A549 (cell line): ENCODE data around the gene ZNF384. TPM values are rescaled to one million over a fixed set of nuclear protein-coding genes. Genes with fewer than 3 reads are reported as not detected.

ENCODE experiments used
- ATOH8 ChIP-seq: fragments of 250-450 bp; sonication (Bioruptor Pico); IDR thresholded peaks from 2 replicates; pipeline ENCODE4 v1.5.0; 2020; ENCODE audit warnings: low read depth, mild to moderate bottlenecking, moderate library complexity
- BHLHE40 ChIP-seq: IDR thresholded peaks from 2 replicates; pipeline ENCODE4 v1.6.1; 2012; ENCODE audit warnings: low read depth, low read length, inconsistent platforms
- CBX2 ChIP-seq: fragments of 200-600 bp; sonication (generic); IDR thresholded peaks from 2 replicates; pipeline ENCODE4 v1.6.1; 2016; ENCODE audit warnings: low read depth, mild to moderate bottlenecking, borderline replicate concordance
- CHD2 ChIP-seq: fragments of 150-350 bp; IDR thresholded peaks from 2 replicates; pipeline ENCODE4 v1.6.1; 2014; ENCODE audit warnings: low read length; ENCODE audit not compliant: partially characterized antibody
- CHD4 ChIP-seq: fragments of 200-600 bp; sonication (generic); IDR thresholded peaks from 2 replicates; pipeline ENCODE4 v1.6.1; 2016; ENCODE audit warnings: antibody characterized with exemption, mild to moderate bottlenecking, borderline replicate concordance
- EHMT2 ChIP-seq: fragments of 200-600 bp; sonication (generic); IDR thresholded peaks from 2 replicates; pipeline ENCODE4 v1.6.1; 2016; ENCODE audit warnings: antibody characterized with exemption, low read depth, mild to moderate bottlenecking, moderate library complexity
- EP300 ChIP-seq, 2 experiments: fragments of >200 bp; sonication (Bioruptor Twin); formaldehyde crosslinking; IDR thresholded peaks; 2 replicates in 1 of 2; 3 replicates in 1 of 2; pipeline ENCODE4 v1.6.1; 2016 to 2017
- FOSB ChIP-seq: fragments of 250-450 bp; sonication (Bioruptor Pico); IDR thresholded peaks from 2 replicates; pipeline ENCODE4 v1.5.0; 2020; ENCODE audit warnings: mild to moderate bottlenecking, moderate library complexity
- HDAC2 ChIP-seq: fragments of 200-600 bp; sonication (generic); IDR thresholded peaks from 2 replicates; pipeline ENCODE4 v1.6.1; 2016
- HOXB5 ChIP-seq: fragments of 250-450 bp; sonication (Bioruptor Pico); IDR thresholded peaks from 2 replicates; pipeline ENCODE4 v1.5.0; 2020; ENCODE audit warnings: mild to moderate bottlenecking, moderate library complexity
- JUN ChIP-seq, 2 experiments: fragments of >200 bp; sonication (Bioruptor Twin); formaldehyde crosslinking; IDR thresholded peaks; 2 replicates in 1 of 2; 3 replicates in 1 of 2; pipeline ENCODE4 v1.6.1; 2016 to 2017
- JUNB ChIP-seq: fragments of >200 bp; sonication (Bioruptor Twin); formaldehyde crosslinking; IDR thresholded peaks from 2 replicates; pipeline ENCODE4 v1.6.1; 2016
- MAFK ChIP-seq: fragments of 450-650 bp; IDR thresholded peaks from 2 replicates; pipeline ENCODE4 v1.6.1; 2014; ENCODE audit not compliant: partially characterized antibody
- MAZ ChIP-seq: fragments of 150-350 bp; IDR thresholded peaks from 2 replicates; pipeline ENCODE4 v1.6.1; 2014; ENCODE audit warnings: antibody characterized with exemption, low read depth, low read length, borderline replicate concordance
- NPAS2 ChIP-seq: fragments of 250-450 bp; sonication (Bioruptor Pico); IDR thresholded peaks from 2 replicates; pipeline ENCODE4 v1.8.0; 2022; ENCODE audit warnings: mild to moderate bottlenecking, moderate library complexity, borderline replicate concordance
- POLR2A ChIP-seq: IDR thresholded peaks from 2 replicates; pipeline ENCODE4 v1.6.1; 2012; ENCODE audit warnings: mild to moderate bottlenecking, low read length
- RAD21 ChIP-seq, 2 experiments: fragments of >200 bp in 1 of 2; sonication (Bioruptor Twin) in 1 of 2; formaldehyde crosslinking in 1 of 2; IDR thresholded peaks in 1 of 2; conservative IDR thresholded peaks in 1 of 2; 2 replicates in 1 of 2; 3 replicates in 1 of 2; pipeline ENCODE4 v1.6.1; 2012 to 2018; ENCODE audit warnings: inconsistent platforms in 1 of 2
- RFX5 ChIP-seq: fragments of 450-650 bp; IDR thresholded peaks from 2 replicates; pipeline ENCODE4 v1.7.1; 2014; ENCODE audit warnings: antibody characterized with exemption, mild to moderate bottlenecking, moderate library complexity
- TP53 ChIP-seq: fragments of 250-450 bp; sonication (Bioruptor Pico); IDR thresholded peaks from 2 replicates; pipeline ENCODE4 v1.5.0; 2021; ENCODE audit warnings: mild to moderate bottlenecking, moderate library complexity
- ZC3H11A ChIP-seq: fragments of 450-650 bp; IDR thresholded peaks from 2 replicates; pipeline ENCODE4 v1.6.1; 2014; ENCODE audit warnings: antibody characterized with exemption, mild to moderate bottlenecking
- ZFP36 ChIP-seq: fragments of 450-650 bp; IDR thresholded peaks from 2 replicates; pipeline ENCODE4 v1.6.1; 2014; ENCODE audit warnings: borderline replicate concordance; ENCODE audit not compliant: partially characterized antibody
- polyA plus RNA-seq, 4 experiments: library from polyadenylated mRNA; depleted of rRNA in 3 of 4; stranded (reverse); fragments of >200 nt; fragmentation: RNase III in 1 of 4; extraction: RNeasy Plus Mini Kit Qiagen cat#74134 plus additional on column Dnase treatment in 1 of 4; gene quantifications; 2 replicates in 3 of 4; 3 replicates in 1 of 4; pipeline ENCODE4 v1.2.3, GENCODE V29; 2011 to 2017
- TF ChIP-seq, protein P1 (sequence below): fragments of 150-350 bp; IDR thresholded peaks from 2 replicates; pipeline ENCODE4 v1.6.1; 2014; ENCODE audit warnings: low read depth, mild to moderate bottlenecking, low read length
- TF ChIP-seq, protein P2 (sequence below): fragments of >200 bp; sonication (Bioruptor Twin); formaldehyde crosslinking; IDR thresholded peaks from 3 replicates; pipeline ENCODE4 v1.6.1; 2016
- TF ChIP-seq, protein P3 (sequence below): IDR thresholded peaks from 2 replicates; pipeline ENCODE4 v1.6.1; 2012
- TF ChIP-seq, protein P4 (sequence below): fragments of >200 bp; sonication (Bioruptor Twin); formaldehyde crosslinking; IDR thresholded peaks from 2 replicates; pipeline ENCODE4 v1.6.1; 2016
- TF ChIP-seq, protein P5 (sequence below): IDR thresholded peaks from 2 replicates; pipeline ENCODE4 v1.6.1; 2012

The ZNF384 gene
- polyA plus RNA-seq, 2 of the 4 experiments (the other 2 are of a cell fraction) = 59.6 to 79.8 TPM

- TF ChIP-seq CHD2 (peak; percentile 77), TP53 (CRISPR knock-in tag) (peak; percentile 82; the same call in 1 of the 2 replicates), CHD4 (no peak), ATOH8 (CRISPR knock-in tag) (no peak), MAFK (peak; percentile 24), ZFP36 (no peak), HOXB5 (CRISPR knock-in tag) (no peak), JUN (IDR thresholded peaks at IDR 0.05) (peak; percentile 77 to 94), EP300 (IDR thresholded peaks at IDR 0.05) (no peak), EHMT2 (no peak), HDAC2 (no peak), BHLHE40 (no peak), RFX5 (no peak), POLR2A (peak; percentile 59), RAD21 (conservative IDR thresholded peaks at IDR 0.05 in 1 of 2, IDR thresholded peaks at IDR 0.05 in 1 of 2) (0 out of 5 replicates have a peak, but pooled peaks of 1 of the 2 experiments have one; percentile 13), MAZ (peak; percentile 96), JUNB (no peak), CBX2 (no peak), NPAS2 (no peak), ZC3H11A (no peak), FOSB (CRISPR knock-in tag) (no peak)
- TF ChIP-seq, protein P1, sequence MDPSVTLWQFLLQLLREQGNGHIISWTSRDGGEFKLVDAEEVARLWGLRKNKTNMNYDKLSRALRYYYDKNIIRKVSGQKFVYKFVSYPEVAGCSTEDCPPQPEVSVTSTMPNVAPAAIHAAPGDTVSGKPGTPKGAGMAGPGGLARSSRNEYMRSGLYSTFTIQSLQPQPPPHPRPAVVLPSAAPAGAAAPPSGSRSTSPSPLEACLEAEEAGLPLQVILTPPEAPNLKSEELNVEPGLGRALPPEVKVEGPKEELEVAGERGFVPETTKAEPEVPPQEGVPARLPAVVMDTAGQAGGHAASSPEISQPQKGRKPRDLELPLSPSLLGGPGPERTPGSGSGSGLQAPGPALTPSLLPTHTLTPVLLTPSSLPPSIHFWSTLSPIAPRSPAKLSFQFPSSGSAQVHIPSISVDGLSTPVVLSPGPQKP = no peak
- TF ChIP-seq, protein P2, sequence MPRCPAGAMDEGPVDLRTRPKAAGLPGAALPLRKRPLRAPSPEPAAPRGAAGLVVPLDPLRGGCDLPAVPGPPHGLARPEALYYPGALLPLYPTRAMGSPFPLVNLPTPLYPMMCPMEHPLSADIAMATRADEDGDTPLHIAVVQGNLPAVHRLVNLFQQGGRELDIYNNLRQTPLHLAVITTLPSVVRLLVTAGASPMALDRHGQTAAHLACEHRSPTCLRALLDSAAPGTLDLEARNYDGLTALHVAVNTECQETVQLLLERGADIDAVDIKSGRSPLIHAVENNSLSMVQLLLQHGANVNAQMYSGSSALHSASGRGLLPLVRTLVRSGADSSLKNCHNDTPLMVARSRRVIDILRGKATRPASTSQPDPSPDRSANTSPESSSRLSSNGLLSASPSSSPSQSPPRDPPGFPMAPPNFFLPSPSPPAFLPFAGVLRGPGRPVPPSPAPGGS = peak; percentile 48; the same call in 2 of the 3 replicates
- TF ChIP-seq, protein P3, sequence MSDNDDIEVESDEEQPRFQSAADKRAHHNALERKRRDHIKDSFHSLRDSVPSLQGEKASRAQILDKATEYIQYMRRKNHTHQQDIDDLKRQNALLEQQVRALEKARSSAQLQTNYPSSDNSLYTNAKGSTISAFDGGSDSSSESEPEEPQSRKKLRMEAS = peak; percentile 91
- TF ChIP-seq, protein P4, sequence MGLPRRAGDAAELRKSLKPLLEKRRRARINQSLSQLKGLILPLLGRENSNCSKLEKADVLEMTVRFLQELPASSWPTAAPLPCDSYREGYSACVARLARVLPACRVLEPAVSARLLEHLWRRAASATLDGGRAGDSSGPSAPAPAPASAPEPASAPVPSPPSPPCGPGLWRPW = no peak
- TF ChIP-seq, protein P5, sequence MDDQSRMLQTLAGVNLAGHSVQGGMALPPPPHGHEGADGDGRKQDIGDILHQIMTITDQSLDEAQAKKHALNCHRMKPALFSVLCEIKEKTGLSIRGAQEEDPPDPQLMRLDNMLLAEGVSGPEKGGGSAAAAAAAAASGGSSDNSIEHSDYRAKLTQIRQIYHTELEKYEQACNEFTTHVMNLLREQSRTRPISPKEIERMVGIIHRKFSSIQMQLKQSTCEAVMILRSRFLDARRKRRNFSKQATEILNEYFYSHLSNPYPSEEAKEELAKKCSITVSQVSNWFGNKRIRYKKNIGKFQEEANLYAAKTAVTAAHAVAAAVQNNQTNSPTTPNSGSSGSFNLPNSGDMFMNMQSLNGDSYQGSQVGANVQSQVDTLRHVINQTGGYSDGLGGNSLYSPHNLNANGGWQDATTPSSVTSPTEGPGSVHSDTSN = peak; percentile 80
These were observed at the start of gene ZNF384 (continued) for GRCh38 chr12:6688999-6689882.
